GM12878 (cell line): Measurements from ENCODE around the gene DCTN2.
"Not testable (repeated sequence)": the region's sequence is repeated elsewhere in the genome, so short reads cannot be mapped to it uniquely, and the experiment has no call there.

Source experiments
- CHD1 ChIP-seq: IDR thresholded peaks from 2 replicates; pipeline ENCODE4 v1.6.1; 2012; ENCODE audit warnings: low read depth, low read length, improper control_type of control experiment
- MEF2A ChIP-seq: IDR thresholded peaks from 2 replicates; pipeline ENCODE4 v1.6.1; 2011; ENCODE audit warnings: low read depth, mild to moderate bottlenecking, low read length, moderate library complexity; ENCODE audit not compliant: insufficient read depth
- TF ChIP-seq, protein P1 (sequence below): fragments of 450-650 bp; IDR thresholded peaks from 2 replicates; pipeline ENCODE4 v1.6.1; 2017; ENCODE audit warnings: antibody characterized with exemption, mild to moderate bottlenecking, moderate library complexity

DNA sequence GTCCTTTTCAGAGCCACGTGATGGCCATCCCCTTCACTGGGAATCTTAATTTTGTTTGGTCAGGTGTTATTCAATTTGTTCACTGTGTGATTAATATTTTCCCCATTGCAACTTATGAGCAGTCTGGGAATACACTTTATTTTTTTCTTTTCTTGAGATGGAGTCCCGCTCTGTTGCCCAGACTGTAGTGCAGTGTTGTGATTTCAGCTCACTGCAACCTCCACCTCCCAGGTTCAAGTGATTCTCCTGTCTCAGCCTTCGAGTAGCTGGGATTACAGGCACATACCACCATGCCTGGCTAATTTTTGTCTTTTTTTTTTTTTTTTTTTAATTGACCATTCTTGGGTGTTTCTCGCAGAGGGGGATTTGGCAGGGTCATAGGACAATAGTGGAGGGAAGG, 40.5 kb downstream of the DCTN2 start:
- TF ChIP-seq CHD1, MEF2A: not testable (repeated sequence)
- TF ChIP-seq, protein P1, sequence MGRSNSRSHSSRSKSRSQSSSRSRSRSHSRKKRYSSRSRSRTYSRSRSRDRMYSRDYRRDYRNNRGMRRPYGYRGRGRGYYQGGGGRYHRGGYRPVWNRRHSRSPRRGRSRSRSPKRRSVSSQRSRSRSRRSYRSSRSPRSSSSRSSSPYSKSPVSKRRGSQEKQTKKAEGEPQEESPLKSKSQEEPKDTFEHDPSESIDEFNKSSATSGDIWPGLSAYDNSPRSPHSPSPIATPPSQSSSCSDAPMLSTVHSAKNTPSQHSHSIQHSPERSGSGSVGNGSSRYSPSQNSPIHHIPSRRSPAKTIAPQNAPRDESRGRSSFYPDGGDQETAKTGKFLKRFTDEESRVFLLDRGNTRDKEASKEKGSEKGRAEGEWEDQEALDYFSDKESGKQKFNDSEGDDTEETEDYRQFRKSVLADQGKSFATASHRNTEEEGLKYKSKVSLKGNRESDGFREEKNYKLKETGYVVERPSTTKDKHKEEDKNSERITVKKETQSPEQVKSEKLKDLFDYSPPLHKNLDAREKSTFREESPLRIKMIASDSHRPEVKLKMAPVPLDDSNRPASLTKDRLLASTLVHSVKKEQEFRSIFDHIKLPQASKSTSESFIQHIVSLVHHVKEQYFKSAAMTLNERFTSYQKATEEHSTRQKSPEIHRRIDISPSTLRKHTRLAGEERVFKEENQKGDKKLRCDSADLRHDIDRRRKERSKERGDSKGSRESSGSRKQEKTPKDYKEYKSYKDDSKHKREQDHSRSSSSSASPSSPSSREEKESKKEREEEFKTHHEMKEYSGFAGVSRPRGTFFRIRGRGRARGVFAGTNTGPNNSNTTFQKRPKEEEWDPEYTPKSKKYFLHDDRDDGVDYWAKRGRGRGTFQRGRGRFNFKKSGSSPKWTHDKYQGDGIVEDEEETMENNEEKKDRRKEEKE = not testable (repeated sequence)
